ENCODE measurements around the gene TPPP2.

Gene TPPP2

GRCh38 chr14:21017528-21018245 is 12.3 kb upstream of the TPPP2 start:
- no peak for DNase-seq

GRCh38 chr14:21018286-21018685 is 11.7 kb upstream of the TPPP2 start:
- DNase-seq = no peak

GRCh38 chr14:21018781-21019180 is 11.2 kb upstream of the TPPP2 start:
- no peak for DNase-seq

DNA sequence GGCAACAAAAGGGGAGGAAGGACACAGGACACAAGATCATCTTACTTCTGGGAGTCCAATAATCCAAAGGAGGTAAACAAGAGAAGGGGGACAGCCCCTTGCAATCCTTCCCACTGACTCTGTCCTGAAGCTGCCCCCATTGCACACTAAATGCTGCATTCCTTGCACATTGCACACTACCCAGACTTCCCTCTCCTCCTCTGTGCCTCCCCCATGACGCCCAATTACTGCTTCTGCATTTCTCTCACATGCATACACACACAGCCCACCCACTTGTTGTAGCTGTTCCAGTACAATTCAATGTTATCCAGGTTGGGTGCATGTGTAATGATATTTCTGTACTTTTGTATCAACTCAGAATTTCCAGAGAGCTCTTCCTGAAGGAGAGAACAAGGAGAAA is 10.7 kb upstream of the TPPP2 start:
- no peak for DNase-seq

GRCh38 chr14:21020977-21021545 is 9.0 kb upstream of the TPPP2 start:
- DNase-seq = no peak

DNA sequence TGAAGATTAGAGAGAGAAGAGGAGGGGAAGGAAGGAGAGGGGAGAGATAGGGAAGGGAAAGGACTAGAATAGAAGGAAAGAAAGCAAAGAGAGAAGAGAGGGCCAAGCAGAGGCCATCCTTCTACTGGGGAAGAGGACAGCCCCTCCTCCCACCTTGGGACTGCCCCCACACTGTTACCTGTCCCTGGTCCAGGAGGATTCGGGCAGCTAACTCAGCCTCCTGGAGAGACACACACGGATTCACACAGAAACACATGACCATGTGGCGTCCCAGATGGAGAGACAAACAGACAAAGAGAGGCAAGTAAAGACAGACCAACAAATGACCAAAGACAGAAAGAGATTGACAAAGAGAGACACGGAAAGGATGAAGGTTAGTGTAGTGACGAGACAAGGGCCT is 7.3 kb upstream of the TPPP2 start:
- no peak for DNase-seq

DNA sequence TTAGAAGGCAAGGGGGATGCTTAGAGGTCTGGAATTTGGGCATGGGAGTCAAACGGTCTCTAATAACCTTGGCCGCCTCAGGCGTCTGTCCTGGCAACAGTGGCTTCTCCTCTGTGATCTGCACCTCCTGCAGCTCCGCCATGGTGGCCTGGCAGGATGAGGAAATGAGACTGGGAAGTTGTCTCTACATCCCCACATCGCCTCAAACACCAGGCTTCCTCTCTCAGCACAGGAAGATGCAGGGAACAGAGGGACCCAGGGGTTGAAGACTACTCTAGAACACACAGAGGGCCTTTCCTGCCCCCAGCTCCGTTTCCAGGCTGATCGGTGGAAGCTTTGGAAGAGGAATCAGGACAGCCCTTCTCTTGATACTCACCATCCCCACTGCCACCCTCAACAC is 6.8 kb upstream of the TPPP2 start:
- no peak for DNase-seq

DNA sequence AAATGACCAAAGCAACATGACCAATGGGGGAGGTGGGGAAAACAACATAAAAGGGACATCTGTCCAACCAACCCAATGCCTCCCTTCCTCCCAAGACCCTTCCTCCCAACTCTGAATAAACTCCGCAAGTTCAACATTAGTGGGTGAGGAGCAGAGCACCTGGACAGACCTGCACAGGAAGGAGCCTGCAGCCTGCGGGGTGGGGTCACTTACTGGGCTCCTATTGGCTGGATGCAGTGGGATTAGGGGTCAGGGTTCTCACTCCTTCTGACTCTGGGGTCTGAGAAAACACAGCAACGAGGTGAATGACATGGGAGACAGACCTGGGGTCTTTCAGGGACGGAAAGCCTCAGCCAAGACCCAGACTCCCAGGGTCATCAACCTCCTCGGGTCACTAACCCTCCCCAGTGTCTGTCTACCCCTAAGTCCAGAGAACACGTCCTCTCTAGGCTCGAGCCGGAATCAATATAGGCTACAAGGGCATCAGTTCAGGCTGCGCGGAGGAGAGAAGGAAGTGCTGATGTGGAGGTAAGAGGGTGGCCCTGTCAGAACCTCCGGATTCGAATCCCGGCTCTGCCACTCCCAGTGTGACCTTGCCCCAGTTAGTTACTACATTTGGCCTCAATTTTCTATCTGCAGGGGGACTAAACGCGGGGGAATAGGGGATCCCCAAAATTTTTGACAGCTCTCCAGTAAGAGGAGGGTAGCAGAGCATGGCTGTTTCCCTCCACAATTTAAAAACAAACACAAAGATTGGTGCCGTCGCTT is 6.0 kb upstream of the TPPP2 start:
- DNase-seq = no peak

DNA sequence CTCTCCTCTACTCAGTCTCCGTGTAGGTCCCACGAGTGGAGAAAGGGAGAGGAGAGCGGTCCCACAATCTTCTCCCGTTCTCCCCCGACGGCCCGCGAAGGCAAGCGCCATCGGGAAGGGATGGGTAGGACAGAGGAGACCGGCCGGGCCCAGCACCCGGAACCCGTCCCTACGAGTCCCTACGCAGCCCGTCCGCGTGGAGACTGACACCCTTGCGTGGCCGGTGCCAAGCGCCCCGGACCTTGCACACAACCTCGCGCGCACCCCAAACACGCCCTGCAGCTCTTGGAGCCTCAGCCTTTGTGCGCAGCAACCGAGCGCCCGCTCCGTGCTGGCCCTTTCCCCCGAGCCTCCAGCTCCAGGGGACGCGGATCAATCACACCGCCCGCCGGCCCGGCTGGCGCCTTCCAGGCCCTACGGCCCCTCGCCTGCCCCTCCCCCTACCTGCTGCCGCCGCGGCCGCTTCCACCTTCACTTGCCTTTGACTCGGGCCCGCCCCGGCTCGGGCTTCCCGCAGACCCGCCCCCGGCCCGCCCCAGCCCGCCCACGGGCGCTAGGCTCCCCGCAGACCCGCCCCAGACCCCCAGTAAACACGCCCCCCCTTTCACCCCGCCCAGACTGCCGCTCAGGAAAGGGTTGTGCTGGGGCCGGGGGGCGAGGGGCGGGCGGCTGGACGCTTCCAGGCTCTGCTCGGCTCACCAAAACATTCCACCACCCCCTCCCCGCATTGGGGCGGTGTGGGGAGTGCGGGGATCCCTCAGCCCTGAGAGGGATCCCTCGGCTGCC is 5.2 kb upstream of the TPPP2 start, which contains the start of gene NDRG2:
NDRG2 (minus strand) TSS at position 477 of the 786 bp plus-strand sequence. CDS start 1,746 bp downstream, outside the sequence.
- peak; percentile 70 for DNase-seq

DNA sequence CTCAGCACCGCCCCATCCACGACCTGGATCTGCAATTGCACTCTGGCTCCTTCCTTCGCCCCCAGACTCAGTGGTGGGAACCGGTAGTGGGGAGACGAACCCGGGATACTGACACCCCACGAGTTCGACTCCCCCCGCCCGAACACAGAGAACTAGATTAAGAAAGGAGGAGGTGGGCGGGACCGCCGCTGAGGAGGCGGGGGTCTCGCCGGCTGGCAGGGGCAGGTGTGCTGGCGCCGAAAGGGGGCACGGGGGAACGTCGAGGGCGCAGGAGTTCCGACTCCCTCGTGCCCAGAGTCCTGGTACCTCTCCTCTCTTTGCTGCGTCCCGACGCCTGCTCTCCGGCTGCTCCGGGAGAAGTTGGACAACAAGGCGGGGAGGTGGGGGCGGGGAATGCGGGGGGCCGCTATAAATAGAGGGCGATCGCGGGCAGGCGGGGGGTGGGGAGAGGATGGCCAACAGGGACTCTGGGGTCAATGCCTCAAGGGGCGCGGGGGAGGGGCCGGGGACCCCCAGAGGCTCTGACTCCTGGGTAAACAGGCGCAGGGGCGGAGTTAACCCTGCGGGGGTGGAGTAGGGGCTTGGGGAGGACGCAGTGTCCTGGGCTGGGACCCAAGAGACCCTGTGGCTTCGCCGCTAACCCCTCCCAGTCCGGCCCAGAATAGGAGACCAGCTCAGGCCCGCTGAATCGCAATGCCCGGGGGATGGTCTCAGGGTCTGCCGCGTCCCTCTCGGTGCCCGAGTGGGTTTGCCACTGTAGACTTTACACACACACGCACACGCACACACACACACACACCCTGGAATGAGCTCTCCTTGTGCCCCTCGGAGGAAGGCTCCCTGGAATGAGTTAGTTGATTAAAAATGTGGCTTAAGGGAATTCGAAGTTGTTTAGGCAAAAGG is 4.4 kb upstream of the TPPP2 start:
- DNase-seq = no peak

DNA sequence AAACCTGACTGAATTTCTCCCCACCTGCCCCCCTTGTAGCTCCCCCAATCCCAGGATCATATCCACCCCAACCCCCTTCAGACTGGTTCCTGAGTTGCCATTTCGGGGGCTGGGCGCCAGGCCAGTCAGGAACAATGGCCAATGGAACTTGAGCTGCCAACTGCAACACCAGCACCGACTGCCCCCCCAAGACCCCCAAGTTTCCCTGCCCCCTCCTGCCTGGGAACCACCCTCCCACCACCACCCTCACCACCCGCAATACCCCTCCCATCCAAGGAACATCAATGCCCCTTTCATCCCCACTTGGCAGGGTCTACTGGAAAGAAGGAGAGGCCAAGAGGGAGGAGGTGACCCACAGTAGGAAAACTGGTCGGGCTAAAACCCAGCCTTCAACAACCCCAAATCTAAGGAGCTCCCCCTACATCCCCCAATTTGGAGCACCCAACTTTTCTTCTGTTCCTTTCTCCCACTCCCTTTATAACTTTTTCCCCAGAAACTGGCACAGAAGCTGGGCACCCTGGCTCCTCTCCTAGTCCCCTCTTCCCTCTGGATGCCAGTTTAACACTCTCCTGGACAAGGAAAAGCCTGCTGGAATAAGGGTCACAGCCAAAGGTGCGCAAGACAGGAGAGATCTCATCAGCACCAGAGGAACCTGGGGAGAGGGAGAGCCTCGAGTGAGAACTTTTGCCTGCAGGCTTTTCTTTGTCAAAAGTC is 3.6 kb upstream of the TPPP2 start:
- DNase-seq = no peak

DNA sequence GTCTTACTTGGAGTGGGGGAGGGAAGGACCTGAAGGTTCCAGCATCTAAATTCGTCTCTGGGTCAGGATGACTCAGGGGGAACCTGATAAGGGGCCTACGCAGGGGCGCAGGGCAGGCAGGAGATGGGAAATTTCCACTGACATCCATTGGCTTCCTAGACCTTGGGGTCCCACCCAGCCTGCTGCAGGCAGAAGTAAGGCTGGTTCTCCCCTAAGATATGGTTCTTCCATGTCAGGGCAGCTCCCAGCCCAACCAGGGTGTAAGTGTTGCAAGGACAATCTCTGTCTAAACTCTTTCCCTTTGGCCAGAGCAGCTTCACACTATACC is 3.1 kb upstream of the TPPP2 start:
- no peak for DNase-seq

DNA sequence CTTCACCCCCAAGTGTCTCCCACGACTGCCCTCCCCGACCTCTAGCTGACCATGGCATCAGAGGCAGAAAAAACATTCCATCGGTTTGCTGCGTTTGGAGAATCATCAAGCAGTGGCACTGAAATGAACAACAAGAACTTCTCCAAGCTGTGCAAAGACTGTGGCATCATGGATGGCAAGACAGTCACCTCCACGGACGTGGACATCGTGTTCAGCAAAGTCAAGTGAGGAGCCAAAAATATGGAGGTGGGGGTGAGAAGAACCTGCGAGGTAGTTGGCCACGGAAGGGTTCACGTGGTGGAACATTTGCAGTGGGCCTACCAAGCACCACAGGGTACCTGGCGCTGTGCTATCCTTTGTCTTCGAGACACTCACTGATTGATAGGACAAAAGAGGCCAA is 514 bp downstream of the TPPP2 start:
- DNase-seq = no peak

DNA sequence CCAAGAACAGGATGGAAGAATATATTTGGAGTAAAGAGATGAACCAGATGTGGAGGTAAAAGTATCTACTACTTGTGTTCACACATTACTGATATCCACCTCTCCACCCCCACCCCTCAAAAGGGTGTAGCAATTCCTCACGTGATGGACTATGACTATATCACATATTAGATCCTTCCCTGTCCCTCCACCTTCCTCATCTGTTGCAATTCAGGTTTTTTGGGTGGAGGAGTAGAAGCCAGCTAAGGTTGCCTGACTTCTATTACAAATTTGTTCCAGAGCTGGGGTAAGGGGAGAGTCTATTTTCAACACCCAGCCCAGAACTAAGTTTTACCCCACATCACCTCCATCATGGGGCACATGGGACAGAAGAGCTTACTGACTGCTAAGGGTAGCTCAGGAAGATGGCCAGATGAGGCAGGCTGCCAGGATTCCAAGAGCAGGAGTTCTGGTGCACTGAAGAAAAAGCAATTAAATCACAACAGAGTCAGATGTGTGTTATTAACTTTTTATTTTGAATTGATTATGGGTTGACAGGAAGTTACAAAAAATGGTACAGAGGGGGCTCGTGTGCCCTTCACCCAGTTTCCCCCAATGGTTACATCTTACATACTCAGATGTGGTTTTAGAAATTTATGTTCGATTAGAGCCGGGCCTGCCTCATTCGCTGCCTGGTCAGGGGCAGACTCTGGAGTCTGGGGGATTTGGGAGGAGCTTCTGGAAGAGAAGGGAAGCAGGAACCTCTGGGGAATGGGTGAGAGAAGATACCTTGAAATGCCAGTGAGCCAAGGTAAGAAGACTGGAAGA is 2.5 kb downstream of the TPPP2 start:
- no peak for DNase-seq

DNA sequence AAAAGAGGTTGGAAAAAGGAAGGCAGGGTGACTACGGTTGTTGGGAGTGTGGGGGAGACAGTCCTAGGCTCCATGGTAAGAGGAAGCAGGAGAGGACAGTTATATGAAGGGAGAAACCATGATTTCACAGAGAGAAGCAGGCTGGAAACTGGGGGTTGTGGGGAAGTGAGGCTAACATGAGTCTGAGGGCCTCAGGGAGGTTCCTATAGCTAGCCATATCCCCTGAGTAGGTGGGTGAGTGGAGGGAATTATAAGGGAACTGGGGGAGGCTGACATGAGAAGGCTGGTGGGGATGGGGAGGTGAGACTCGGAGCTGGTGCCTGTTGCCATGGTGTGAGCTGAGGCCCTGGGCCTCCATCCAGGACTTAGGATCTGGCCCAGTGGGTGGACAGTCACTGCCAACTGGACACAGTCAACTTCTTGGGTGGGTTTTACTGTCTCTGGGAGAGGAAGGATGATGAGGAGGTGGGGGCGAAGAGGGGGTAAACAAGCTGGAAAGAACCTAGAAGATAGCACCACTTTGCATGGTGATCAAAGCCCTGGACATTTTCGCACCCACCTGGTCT is 3.2 kb downstream of the TPPP2 start:
- no peak for DNase-seq

DNA sequence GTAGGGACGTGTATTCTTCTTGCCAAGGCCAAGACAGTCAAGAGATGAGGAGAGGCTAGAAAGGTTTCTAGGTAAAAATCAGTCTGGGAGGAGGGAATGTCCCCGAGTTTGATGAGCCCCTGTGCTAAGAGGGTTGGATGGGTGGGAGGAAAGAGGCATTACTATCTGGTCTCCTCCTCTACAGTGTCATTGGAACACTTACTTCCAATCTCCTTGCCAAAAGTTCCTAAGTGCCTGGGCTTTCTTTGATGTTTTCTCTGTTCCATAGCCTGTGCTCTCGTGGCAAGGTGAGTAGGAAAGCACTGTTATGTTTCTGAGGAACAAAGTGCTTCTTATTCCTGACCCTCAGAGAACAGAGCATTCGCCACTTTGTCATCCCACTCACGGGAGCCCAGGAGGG is 4.7 kb downstream of the TPPP2 start, which contains the start of gene RNASE13:
RNASE13 (minus strand) TSS at position 101 of the 400 bp plus-strand sequence. CDS start 519 bp downstream, outside the sequence.
- DNase-seq = no peak

- no peak for DNase-seq
Measured at GRCh38 chr14:21036751-21037150, 6.7 kb downstream of the TPPP2 start.

GRCh38 chr14:21037156-21037555 is 7.1 kb downstream of the TPPP2 start:
- no peak for DNase-seq

GRCh38 chr14:21038441-21039422 is 8.7 kb downstream of the TPPP2 start:
- no peak for DNase-seq
